SK-N-SH treated with all-trans-retinoic acid at 6 μM for 48 hours (cell line): ENCODE data around the gene OR4F15.

Experiments
- BACH2 ChIP-seq: fragments of 250-450 bp; sonication (Bioruptor Pico); IDR thresholded peaks from 2 replicates; pipeline ENCODE4 v1.9.0; 2021; ENCODE audit warnings: mild to moderate bottlenecking, borderline replicate concordance
- CREB5 ChIP-seq: fragments of 250-450 bp; sonication (Bioruptor Pico); IDR thresholded peaks from 2 replicates; pipeline ENCODE4 v1.5.1; 2020; ENCODE audit warnings: low read depth, mild to moderate bottlenecking, moderate library complexity
- CSDC2 ChIP-seq: fragments of 250-450 bp; sonication (Bioruptor Pico); IDR thresholded peaks from 2 replicates; pipeline ENCODE4 v1.5.0; 2020; ENCODE audit warnings: mild to moderate bottlenecking, moderate library complexity
- ISL1 ChIP-seq: fragments of 250-450 bp; sonication (Bioruptor Pico); IDR thresholded peaks from 2 replicates; pipeline ENCODE4 v2.1.2; 2022; ENCODE audit warnings: mild to moderate bottlenecking, moderate library complexity
- OSR1 ChIP-seq: fragments of 250-450 bp; sonication (Bioruptor Pico); IDR thresholded peaks from 2 replicates; pipeline ENCODE4 v1.8.0; 2022; ENCODE audit warnings: moderate library complexity, mild to moderate bottlenecking, inconsistent platforms
- PPARA ChIP-seq: fragments of 250-450 bp; sonication (Bioruptor Pico); IDR thresholded peaks from 2 replicates; pipeline ENCODE4 v1.5.0; 2020; ENCODE audit warnings: mild to moderate bottlenecking, borderline replicate concordance
- SNAI2 ChIP-seq: fragments of 250-450 bp; sonication (Bioruptor Pico); IDR thresholded peaks from 2 replicates; pipeline ENCODE4 v1.5.0; 2020; ENCODE audit warnings: mild to moderate bottlenecking, moderate library complexity
- TOX ChIP-seq: fragments of 250-450 bp; sonication (Bioruptor Pico); IDR thresholded peaks from 2 replicates; pipeline ENCODE4 v1.8.0; 2021; ENCODE audit warnings: mild to moderate bottlenecking, moderate library complexity, borderline replicate concordance
- TSHZ2 ChIP-seq: fragments of 250-450 bp; sonication (Bioruptor Pico); IDR thresholded peaks from 2 replicates; pipeline ENCODE4 v1.5.0; 2020; ENCODE audit warnings: mild to moderate bottlenecking, moderate library complexity
- ZC3H10 ChIP-seq: fragments of 250-450 bp; sonication (Bioruptor Pico); IDR thresholded peaks from 2 replicates; pipeline ENCODE4 v1.5.1; 2021; ENCODE audit warnings: mild to moderate bottlenecking, moderate library complexity
- ZFP3 ChIP-seq: fragments of 250-450 bp; sonication (Bioruptor Pico); IDR thresholded peaks from 2 replicates; pipeline ENCODE4 v1.5.0; 2020; ENCODE audit warnings: mild to moderate bottlenecking, moderate library complexity
- ZNF565 ChIP-seq: fragments of 450-650 bp; formaldehyde crosslinking; conservative IDR thresholded peaks from 2 replicates; pipeline ENCODE4 v1.5.0; 2020; ENCODE audit warnings: low read depth, mild to moderate bottlenecking, moderate library complexity
- ZNF70 ChIP-seq: fragments of 450-650 bp; formaldehyde crosslinking; IDR thresholded peaks from 2 replicates; pipeline ENCODE4 v1.5.0; 2020; ENCODE audit warnings: mild to moderate bottlenecking, moderate library complexity

- TF ChIP-seq ZC3H10 (CRISPR knock-in tag), result no peak
- no peak for TF ChIP-seq ZFP3 (CRISPR knock-in tag)
- no peak for TF ChIP-seq TSHZ2 (CRISPR knock-in tag)
- TF ChIP-seq OSR1 (CRISPR knock-in tag), result no peak
- no peak for TF ChIP-seq ZNF565
- TF ChIP-seq CSDC2 (CRISPR knock-in tag), result no peak
- TF ChIP-seq BACH2 (CRISPR knock-in tag), result no peak
- no peak for TF ChIP-seq ISL1 (CRISPR knock-in tag)
- no peak for TF ChIP-seq CREB5 (CRISPR knock-in tag)
- TF ChIP-seq ZNF70 (CRISPR knock-in tag), result no peak
- no peak for TF ChIP-seq PPARA (CRISPR knock-in tag)
- no peak for TF ChIP-seq TOX (CRISPR knock-in tag)
- TF ChIP-seq SNAI2 (CRISPR knock-in tag), result no peak
Observed at GRCh38 chr15:101803209-101803608, 8.8 kb upstream of the OR4F15 start, which contains the start of gene OR4F6.
